SK-N-SH (cell line): ENCODE measurements around the gene IMPG2.

ENCODE experiments used
- CTCF ChIP-seq: fragments of 200-600 bp; sonication (generic); IDR thresholded peaks from 2 replicates; pipeline ENCODE4 v1.6.1; 2017; ENCODE audit warnings: antibody characterized with exemption, mild to moderate bottlenecking, moderate library complexity
- FOXM1 ChIP-seq: IDR thresholded peaks from 2 replicates; pipeline ENCODE4 v1.4.0; 2012; ENCODE audit warnings: low read depth, mild to moderate bottlenecking
- GATA2 ChIP-seq: sonication (generic); formaldehyde crosslinking; IDR thresholded peaks from 2 replicates; pipeline ENCODE4 v1.5.0; 2020; ENCODE audit warnings: mild to moderate bottlenecking, missing genetic modification reagents
- JUND ChIP-seq: IDR thresholded peaks from 2 replicates; pipeline ENCODE4 v1.4.0; 2012
- PBX3 ChIP-seq: IDR thresholded peaks from 2 replicates; pipeline ENCODE4; 2012
- POLR2AphosphoS5 ChIP-seq: IDR thresholded peaks from 2 replicates; pipeline ENCODE4 v1.6.1; 2012; ENCODE audit warnings: low read depth, low read length
- REST ChIP-seq: IDR thresholded peaks from 2 replicates; pipeline ENCODE4 v1.6.1; 2012; ENCODE audit warnings: mild to moderate bottlenecking, low read depth, low read length, moderate library complexity
- RFX5 ChIP-seq: IDR thresholded peaks from 2 replicates; pipeline ENCODE4 v1.6.1; 2012; ENCODE audit warnings: mild to moderate bottlenecking, improper control_type of control experiment, low read length
- TAF1 ChIP-seq: IDR thresholded peaks from 2 replicates; pipeline ENCODE4 v1.6.1; 2012; ENCODE audit warnings: low read depth, mild to moderate bottlenecking, low read length, moderate library complexity, borderline replicate concordance
- TF ChIP-seq, protein P1 (sequence below): IDR thresholded peaks from 2 replicates; pipeline ENCODE4 v1.4.0; 2012; ENCODE audit warnings: low read depth, borderline replicate concordance

DNA sequence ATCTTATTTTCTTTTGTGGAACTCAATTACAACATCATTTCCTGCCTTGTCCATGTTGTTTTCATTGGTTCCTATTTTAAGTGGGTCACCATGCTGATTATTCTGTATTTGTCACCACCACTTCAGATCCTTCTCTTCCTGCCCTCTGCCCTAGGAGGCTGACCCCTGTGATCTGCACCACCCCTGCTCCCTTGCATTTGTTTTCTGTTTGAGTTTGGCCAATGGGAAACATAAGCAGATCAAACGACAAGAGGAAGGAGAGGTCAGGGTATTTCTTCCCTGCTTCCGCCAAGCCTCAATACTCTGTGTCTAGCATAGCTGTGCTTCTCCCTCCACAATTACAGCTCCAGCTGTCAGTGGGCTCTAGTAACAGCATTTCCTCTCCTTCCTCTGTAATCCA, 71.6 kb downstream of the IMPG2 start:
- TF ChIP-seq, protein P1, sequence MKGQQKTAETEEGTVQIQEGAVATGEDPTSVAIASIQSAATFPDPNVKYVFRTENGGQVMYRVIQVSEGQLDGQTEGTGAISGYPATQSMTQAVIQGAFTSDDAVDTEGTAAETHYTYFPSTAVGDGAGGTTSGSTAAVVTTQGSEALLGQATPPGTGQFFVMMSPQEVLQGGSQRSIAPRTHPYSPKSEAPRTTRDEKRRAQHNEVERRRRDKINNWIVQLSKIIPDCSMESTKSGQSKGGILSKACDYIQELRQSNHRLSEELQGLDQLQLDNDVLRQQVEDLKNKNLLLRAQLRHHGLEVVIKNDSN, result no peak
- no peak for TF ChIP-seq CTCF
- no peak for TF ChIP-seq FOXM1
- no peak for TF ChIP-seq TAF1
- TF ChIP-seq POLR2AphosphoS5, result no peak
- no peak for TF ChIP-seq RFX5
- no peak for TF ChIP-seq JUND
- no peak for TF ChIP-seq REST
- no peak for TF ChIP-seq GATA2 (CRISPR knock-in tag)
- no peak for TF ChIP-seq PBX3
